ACHN (cell line): ENCODE measurements around the gene EOGT.

Source experiments
- DNase-seq: peaks from one replicate; pipeline ENCODE4 v3.0.0-alpha.2; 2015
- in situ Hi-C: cut with HindIII; loops from 2 replicates; pipeline ENCODE4 v1.10.0; 2017; ENCODE audit warnings: low sequenced_read_pairs, low pct_ligation_motif_present, low pct_unique_long_range_greater_than_20kb

Gene EOGT

GRCh38 chr3:69011096-69011730 lies 2.3 kb downstream of the EOGT start:
- no peak for DNase-seq
- in situ Hi-C loops: no loop called here

- DNase-seq: no peak
Observed at GRCh38 chr3:69009559-69010410, 3.7 kb downstream of the EOGT start.

GRCh38 chr3:69008980-69009379 lies 4.5 kb downstream of the EOGT start:
- no peak for DNase-seq
- in situ Hi-C loops: no loop called here

More at GRCh38 chr3:69009559-69010410, 3.7 kb downstream of the EOGT start:
- in situ Hi-C loops: no loop called here

GRCh38 chr3:69005791-69006482 lies 7.5 kb downstream of the EOGT start:
- in situ Hi-C loops: no loop called here

GRCh38 chr3:69005071-69005790 lies 8.3 kb downstream of the EOGT start:
- in situ Hi-C loops: no loop called here
- DNase-seq: no peak

More at GRCh38 chr3:69005791-69006482, 7.5 kb downstream of the EOGT start:
- DNase-seq: no peak

GRCh38 chr3:69004138-69004537 lies 9.3 kb downstream of the EOGT start:
- DNase-seq: no peak
- in situ Hi-C loops: no loop called here

GRCh38 chr3:68999605-69000004 lies 13.9 kb downstream of the EOGT start:
- in situ Hi-C loops: no loop called here
- no peak for DNase-seq

- in situ Hi-C loops: no loop called here
- DNase-seq: no peak
Observed at GRCh38 chr3:68999158-68999557, 14.3 kb downstream of the EOGT start.

- in situ Hi-C loops: no loop called here
- no peak for DNase-seq
Observed at GRCh38 chr3:68997887-68998286, 15.6 kb downstream of the EOGT start.

- DNase-seq: no peak
- in situ Hi-C loops: no loop called here
Observed at GRCh38 chr3:68996356-68996995, 17.0 kb downstream of the EOGT start.

- no peak for DNase-seq
- in situ Hi-C loops: no loop called here
Observed at GRCh38 chr3:68988740-68989139, 24.7 kb downstream of the EOGT start.

- in situ Hi-C loops: no loop called here
- no peak for DNase-seq
Observed at GRCh38 chr3:68987322-68987721, 26.2 kb downstream of the EOGT start.

- in situ Hi-C loops: no loop called here
- DNase-seq: no peak
Observed at GRCh38 chr3:68986496-68987208, 26.8 kb downstream of the EOGT start.

GRCh38 chr3:68985146-68985790 lies 28.2 kb downstream of the EOGT start:
- in situ Hi-C loops: no loop called here
- DNase-seq: no peak

GRCh38 chr3:68984011-68984530 lies 29.4 kb downstream of the EOGT start:
- in situ Hi-C loops: no loop called here
- DNase-seq: no peak

- no peak for DNase-seq
- in situ Hi-C loops: no loop called here
Observed at GRCh38 chr3:68977486-68978167, 35.9 kb downstream of the EOGT start.

- no peak for DNase-seq
- in situ Hi-C loops: no loop called here
Observed at GRCh38 chr3:68974711-68975110, 38.8 kb downstream of the EOGT start.
